ENCODE data around the gene STXBP3. TPM values are rescaled to one million over a fixed set of nuclear protein-coding genes. Genes with fewer than 3 reads are reported as not detected.

STXBP3 gene
- total RNA-seq, 4 donors from 2014 or later, result 55.8 to 154 (median 79.9) TPM

DNA sequence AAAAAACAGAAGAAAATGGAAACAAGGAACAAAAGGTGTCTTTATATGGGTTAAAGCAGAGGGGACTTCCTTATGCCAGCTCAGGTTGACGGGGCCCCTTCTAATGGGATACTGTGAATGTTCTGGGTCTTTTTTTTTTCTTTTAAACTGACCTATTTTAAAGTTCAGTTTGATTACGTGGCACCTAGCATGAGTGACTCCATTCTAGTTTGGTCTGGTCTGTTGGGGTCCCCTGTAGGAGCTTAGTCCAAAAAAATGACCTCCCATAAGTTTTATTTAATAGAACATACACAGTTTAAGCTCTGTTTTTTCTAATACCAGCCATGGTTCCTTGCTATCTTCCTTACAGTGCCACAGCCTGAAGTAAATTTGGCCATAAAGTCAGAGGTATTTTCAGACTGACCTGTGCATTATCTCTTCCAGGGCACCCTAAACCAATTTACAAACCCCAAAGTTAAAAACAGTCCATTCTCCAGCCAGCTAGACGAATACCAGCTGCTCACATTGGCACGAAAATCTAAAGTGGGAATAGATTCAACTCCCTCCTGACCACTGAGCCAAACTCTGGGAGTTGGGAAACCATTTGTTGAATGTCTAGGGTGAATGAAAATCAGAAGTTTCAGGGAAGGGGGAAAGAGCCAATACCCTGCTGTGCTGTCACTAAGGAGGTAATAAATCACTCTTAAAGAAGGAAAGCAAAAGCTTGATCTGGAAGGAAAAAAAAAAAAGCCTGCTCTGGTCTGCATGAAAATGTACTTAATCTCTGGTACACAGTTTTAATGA, 68.1 kb downstream of the STXBP3 start:
- peak; percentile 71 for TF ChIP-seq POLR2AphosphoS5 (IDR thresholded peaks at IDR 0.05)
- no peak for TF ChIP-seq POLR2A (IDR thresholded peaks at IDR 0.05)
- H3K4me3 ChIP-seq, result no peak overlapping the region
- 21 to 54% methylated on average over 3 to 4 of the region's 4 CpGs for WGBS, 2 donors (ENCODE audit: low coverage in 1 of 2)
- H3K4me1 ChIP-seq, result peaks cover 18 to 43% (median 22%) of the 10 kb centered on the region in 3 donors
- peak; percentile 70 for ATAC-seq
- H3K27me3 ChIP-seq, result no peaks in the 10 kb centered on the region
- no peaks in the 10 kb centered on the region for H3K9me3 ChIP-seq
- peak overlapping the region; percentile 68 to 89 (median 88) for H3K27ac ChIP-seq
- H3K36me3 ChIP-seq, result peaks cover 0 to 17% of the 10 kb centered on the region in 2 donors

DNA sequence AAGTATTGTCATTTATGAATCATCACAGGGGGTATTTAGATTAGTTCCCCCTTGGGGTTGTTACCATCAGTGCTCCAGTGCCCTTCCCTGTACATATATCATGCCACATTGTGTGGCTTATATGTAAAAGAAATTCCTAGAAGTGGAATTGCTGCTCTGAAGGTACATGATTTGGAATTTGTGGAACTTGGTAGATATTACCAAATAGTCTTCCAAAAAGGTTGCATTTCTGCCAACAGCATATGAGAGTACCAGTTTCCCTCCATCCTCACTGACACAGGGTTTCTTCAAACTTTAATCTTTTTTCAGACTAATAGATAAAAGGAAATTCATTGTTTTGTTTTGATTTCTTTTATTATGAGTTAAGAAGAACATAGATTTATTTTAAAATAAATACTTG, 69.1 kb downstream of the STXBP3 start:
- H3K9me3 ChIP-seq, result no peaks in the 10 kb centered on the region
- H3K27me3 ChIP-seq, result no peaks in the 10 kb centered on the region
- peaks cover 18 to 43% (median 22%) of the 10 kb centered on the region in 3 donors for H3K4me1 ChIP-seq
- H3K36me3 ChIP-seq, result peaks cover 0 to 10% of the 10 kb centered on the region in 2 donors
- ATAC-seq, result no peak
- peak overlapping the region; percentile 68 to 89 (median 88) for H3K27ac ChIP-seq
- no peak for TF ChIP-seq EP300 (IDR thresholded peaks at IDR 0.05)
- TF ChIP-seq POLR2AphosphoS5 (IDR thresholded peaks at IDR 0.05), result no peak
- TF ChIP-seq POLR2A (IDR thresholded peaks at IDR 0.05), result no peak
- TF ChIP-seq, protein P1, sequence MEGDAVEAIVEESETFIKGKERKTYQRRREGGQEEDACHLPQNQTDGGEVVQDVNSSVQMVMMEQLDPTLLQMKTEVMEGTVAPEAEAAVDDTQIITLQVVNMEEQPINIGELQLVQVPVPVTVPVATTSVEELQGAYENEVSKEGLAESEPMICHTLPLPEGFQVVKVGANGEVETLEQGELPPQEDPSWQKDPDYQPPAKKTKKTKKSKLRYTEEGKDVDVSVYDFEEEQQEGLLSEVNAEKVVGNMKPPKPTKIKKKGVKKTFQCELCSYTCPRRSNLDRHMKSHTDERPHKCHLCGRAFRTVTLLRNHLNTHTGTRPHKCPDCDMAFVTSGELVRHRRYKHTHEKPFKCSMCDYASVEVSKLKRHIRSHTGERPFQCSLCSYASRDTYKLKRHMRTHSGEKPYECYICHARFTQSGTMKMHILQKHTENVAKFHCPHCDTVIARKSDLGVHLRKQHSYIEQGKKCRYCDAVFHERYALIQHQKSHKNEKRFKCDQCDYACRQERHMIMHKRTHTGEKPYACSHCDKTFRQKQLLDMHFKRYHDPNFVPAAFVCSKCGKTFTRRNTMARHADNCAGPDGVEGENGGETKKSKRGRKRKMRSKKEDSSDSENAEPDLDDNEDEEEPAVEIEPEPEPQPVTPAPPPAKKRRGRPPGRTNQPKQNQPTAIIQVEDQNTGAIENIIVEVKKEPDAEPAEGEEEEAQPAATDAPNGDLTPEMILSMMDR (IDR thresholded peaks at IDR 0.05), result no peak
- no peak overlapping the region for H3K4me3 ChIP-seq

DNA sequence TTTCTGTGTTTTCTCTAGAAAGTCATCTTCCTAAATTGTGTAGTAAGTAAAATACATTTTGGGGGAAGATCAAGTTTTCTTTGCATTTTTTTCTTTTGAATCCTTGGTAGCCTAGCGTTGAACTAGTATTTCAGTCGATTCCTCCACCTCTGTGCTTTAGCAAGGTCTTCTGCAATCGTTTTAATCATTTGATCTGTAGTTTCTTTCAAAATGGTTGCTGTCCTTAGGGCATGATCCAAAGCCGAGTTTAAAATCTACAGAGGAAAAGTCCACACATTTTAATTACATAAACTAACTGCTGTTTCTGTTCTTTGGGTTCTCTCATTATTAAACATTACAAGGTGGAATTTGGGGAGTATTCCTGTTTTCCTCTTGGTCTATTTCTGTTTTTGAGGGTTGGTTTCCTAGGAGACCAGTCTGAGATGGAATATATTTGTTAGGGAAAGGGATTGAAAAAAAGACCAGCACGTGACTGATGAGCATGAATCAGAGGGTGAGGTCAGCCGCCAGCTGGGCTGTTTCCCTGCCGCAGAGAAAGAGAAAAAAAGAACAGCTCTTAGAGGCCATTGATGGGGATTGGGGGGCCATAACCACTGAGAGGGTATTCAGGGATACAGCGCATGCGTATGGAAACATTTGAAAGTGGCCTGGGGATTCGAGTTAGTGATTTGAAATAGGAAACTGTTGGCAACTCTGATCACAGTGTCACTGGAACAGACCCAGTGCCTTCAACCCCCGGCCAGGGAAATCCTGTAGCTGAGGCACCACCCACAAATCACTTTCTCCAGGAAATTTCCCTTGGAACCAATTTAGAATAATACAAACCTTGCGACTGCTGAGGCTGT, 69.8 kb downstream of the STXBP3 start:
- Histone ChIP-seq H3K27ac (peak overlapping the region; percentile 68 to 89 (median 88)), H3K27me3 (no peaks in the 10 kb centered on the region), H3K36me3 (peaks cover 0 to 8% of the 10 kb centered on the region in 2 donors), H3K4me3 (peak overlapping the region; percentile 2 to 42), H3K9me3 (no peaks in the 10 kb centered on the region), H3K4me1 (peaks cover 18 to 43% (median 22%) of the 10 kb centered on the region in 3 donors)
- TF ChIP-seq EP300 (IDR thresholded peaks at IDR 0.05) (no peak), POLR2AphosphoS5 (IDR thresholded peaks at IDR 0.05) (peak; percentile 74)
- WGBS, 2 donors (ENCODE audit: low coverage in 1 of 2), result 8% methylated on average over 11 to 12 of the region's 12 CpGs
- peak; percentile 92 for ATAC-seq

DNA sequence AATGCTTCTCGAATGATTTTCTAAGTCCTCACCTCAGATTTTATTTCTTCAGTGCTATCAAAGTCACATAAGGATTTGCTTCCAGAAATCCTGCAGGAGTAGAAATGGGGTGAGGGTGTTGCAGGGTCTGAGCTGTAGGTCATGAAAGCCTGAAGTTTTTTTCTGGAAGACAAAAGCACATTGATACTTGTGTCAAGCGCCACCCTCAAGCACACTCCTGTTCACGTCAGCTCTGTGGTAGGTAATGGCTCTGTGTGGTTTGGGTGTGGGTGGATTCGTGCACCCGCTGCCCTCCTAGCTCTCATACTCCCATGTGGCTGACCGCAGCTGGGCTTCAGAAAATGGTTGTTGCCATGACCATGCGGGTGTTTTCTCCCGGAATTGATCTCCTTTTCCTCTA, 70.5 kb downstream of the STXBP3 start:
- whole genome bisulfite sequencing, 2 donors (ENCODE audit: low coverage in 1 of 2), result 0 to 42% methylated on average over 1 to 4 of the region's 8 CpGs
- ATAC-seq, result no peak
- H3K4me3 ChIP-seq, result peak overlapping the region; percentile 2 to 42
- TF ChIP-seq, protein P1 (IDR thresholded peaks at IDR 0.05), result no peak
- TF ChIP-seq EP300 (IDR thresholded peaks at IDR 0.05) (no peak), POLR2AphosphoS5 (IDR thresholded peaks at IDR 0.05) (no peak), POLR2A (IDR thresholded peaks at IDR 0.05) (no peak)
- H3K9me3 ChIP-seq, result no peaks in the 10 kb centered on the region
- peak overlapping the region; percentile 68 to 89 (median 88) for H3K27ac ChIP-seq
- H3K27me3 ChIP-seq, result no peaks in the 10 kb centered on the region
- H3K4me1 ChIP-seq, result peaks cover 18 to 43% (median 22%) of the 10 kb centered on the region in 3 donors
- H3K36me3 ChIP-seq, result peaks cover 0 to under 1% of the 10 kb centered on the region in 2 donors

DNA sequence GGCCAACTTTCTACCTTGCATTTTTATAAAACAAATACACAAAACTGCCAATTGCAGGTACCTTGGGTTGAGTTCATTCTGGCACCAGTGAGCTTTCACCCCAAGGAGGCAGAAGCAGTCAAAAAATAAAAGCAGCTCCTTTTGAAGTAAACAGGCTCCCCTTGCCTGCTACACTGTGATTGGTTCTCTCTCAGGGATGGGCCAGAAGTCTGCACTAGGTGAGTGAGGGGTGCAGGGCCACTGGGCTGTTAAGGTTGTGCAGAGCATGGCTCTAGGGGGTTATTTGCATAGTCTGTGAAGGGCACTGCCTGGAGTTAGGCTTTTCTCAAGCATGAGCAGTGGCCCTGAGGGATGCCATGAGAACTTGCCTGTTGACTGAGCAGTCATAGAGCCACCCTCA, 71.3 kb downstream of the STXBP3 start:
- no peaks in the 10 kb centered on the region for H3K27me3 ChIP-seq
- H3K4me3 ChIP-seq, result no peak overlapping the region
- no peak for ATAC-seq
- H3K4me1 ChIP-seq, result peaks cover 18 to 43% (median 22%) of the 10 kb centered on the region in 3 donors
- peak overlapping the region in 3 of 4 donors; percentile 48 to 88 (median 87) for H3K27ac ChIP-seq
- TF ChIP-seq POLR2A (IDR thresholded peaks at IDR 0.05) (no peak), EP300 (IDR thresholded peaks at IDR 0.05) (no peak), POLR2AphosphoS5 (IDR thresholded peaks at IDR 0.05) (no peak)
- TF ChIP-seq, protein P1 (IDR thresholded peaks at IDR 0.05), result no peak
- H3K9me3 ChIP-seq, result no peaks in the 10 kb centered on the region
- H3K36me3 ChIP-seq, result peaks cover 0 to 1% of the 10 kb centered on the region in 2 donors

Measured in gastroesophageal sphincter (tissue), 4 donors.